GM21786 (cell line): ENCODE data around the gene MAP2K5.

Experiments used
- ATAC-seq: cut with Tn5 transposase; IDR thresholded peaks from one replicate; pipeline ENCODE4 v1.9.1; 2021; ENCODE audit not compliant: unreplicated experiment

The MAP2K5 gene

DNA sequence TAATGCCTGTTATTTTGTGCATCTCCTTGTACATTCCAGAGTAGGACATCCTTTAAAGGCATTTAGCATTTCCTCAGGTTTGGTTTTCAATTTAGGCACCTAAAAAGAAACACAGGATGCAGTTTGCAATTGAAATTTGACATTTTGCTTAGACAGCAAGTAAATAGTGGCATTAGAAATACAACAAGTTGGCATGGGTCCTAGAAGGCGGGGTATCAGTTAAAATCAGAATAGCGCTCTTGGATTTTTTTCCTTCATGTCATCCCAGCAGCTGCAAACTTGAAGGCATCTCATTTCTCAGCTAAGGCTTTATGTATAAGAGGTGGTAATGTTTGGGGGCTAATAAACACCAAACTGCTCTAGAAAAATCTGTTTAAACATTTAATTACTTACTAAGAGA is 235.3 kb downstream of the MAP2K5 start:
- ATAC-seq, result no peak

DNA sequence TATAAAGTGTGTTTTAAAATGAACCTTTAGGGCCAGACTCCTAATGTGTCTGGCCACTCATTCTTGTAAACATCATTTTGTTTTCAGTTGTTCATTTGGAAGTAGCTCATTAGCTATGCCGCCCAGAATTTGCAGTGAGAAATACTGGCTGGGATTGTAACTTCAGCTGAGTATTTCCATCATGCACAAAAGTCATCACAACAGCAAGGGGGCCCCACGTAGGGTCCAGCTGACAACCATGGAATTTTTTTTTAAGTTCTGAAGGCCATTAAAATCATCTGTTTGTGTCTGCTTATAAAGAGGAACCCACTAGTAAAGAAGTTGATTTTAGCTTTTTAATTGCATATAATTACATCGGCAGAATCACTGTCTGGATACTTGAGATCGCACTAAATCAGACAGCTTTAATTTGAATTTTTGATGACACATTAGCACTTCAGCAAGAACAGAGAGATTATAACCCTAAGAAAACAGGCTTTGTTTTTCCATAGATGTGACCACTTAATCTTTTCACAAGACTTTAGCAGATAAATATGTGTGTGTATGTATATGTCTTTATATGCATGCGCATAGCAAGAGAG is 236.6 kb downstream of the MAP2K5 start:
- no peak for ATAC-seq

DNA sequence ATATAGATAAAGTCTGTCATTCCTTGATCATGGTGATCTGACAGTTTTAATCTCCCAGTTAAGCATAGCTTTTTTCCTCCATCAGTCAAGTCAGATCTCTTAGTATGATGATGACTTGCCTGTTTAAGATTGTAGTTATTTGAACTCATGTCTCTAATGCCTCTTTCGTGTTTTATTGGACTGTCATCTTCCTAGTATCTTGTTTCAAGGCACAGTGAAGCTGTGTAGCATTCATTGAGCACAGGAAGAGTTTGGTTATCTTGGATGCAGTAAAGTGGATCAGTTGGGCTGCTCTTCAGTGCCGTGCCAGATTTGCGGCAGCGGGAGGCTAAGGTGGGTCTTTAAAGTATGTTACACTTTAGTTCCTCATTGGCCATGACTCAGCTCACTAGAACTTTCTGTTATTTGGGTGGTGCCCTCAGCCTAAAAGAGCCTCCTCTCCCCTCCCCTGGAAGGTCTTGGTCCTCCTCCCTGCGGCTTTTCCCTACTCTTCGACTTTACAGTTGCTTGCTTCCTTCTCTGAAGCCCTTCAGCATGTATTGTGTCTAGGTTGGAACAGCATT is 237.1 kb downstream of the MAP2K5 start:
- no peak for ATAC-seq

DNA sequence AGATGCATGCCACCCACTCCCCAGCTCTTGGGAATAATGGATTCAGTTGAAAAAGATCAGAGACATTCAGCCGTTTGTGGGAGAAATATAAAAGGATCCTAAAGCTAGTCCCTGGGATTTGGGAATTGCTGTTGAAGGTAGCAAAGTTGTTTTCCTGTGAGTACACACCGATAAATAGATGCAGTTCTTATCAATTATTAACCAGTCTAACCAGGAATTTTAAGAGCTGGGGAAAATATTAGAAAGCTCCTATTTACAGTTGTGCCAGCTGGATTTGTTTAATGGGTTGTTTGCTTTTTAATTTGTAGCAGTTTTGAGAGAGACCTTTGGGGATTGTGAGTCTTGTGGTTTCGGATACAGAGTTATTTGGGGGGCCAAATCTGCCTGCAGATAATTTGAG is 238.6 kb downstream of the MAP2K5 start:
- ATAC-seq, result no peak

DNA sequence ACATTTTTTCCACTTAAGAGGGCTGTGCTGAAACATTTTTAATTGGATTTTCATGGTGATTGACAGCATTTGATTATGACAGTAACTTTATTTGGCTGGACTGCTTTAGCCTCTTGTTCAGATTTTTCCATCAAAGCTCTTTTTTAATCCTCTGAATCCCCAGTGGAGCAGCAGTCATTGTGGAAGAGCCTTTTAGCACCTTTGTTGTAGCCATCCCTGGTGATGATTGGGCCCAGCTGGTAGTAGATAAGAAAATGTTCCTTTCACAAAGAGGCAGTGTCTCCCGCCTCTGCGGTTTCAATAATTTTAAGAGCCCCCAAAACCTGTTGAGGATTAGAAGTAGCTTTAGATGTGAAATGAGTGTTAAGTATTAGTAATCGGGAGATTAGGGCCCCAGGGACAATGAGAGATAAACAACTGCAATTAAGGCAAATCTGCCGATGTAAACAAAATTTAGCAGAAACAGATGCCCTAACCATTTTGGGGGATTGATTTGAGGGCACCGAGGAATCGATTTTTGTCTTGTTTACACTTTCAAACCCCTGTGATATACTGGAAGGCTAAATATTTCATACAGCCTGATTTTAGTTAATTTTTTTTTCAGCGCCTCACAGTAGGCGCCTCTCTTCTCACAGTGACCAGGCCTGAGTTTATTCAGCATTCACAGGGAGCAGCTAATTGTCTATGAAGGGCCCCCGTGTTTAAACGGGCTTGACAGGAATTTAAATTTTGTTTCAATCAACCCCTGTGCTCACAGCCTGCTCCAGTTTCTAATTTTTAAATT is 239.6 kb downstream of the MAP2K5 start:
- no peak for ATAC-seq

DNA sequence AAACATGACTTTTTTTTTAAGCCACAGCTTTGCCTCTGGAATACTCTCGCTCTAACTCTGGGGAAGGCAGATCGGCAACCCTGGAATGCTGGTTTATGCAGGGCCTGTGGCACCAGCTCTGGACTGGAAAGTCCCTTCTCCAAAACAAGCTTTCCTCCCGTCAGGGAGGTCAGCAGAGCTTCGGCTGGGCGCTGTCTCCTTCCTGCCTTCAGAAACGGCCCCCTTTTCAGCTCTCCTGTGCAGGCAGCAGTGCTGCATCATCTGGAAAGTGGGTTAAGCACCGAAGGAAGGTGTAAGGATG is 240.1 kb downstream of the MAP2K5 start:
- no peak for ATAC-seq

DNA sequence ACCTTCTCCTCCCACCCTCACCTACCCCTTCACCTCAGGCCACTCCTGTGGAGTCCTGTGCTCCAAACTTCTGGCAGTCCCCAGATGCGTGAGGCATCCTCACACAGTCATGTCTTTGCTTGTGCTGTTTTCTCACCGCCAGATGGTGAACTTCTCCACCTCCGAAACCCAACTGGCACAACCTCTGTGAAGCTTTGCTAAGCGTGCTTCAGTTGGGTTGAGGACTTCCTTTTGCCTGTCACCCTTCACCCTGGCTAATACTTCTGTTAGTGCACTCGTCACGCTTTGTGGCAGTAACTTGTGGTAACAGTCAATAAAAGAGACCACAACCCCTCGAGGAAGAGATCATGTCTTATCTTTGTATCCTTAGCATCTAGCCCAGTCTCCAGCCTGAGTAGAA is 240.8 kb downstream of the MAP2K5 start:
- no peak for ATAC-seq

DNA sequence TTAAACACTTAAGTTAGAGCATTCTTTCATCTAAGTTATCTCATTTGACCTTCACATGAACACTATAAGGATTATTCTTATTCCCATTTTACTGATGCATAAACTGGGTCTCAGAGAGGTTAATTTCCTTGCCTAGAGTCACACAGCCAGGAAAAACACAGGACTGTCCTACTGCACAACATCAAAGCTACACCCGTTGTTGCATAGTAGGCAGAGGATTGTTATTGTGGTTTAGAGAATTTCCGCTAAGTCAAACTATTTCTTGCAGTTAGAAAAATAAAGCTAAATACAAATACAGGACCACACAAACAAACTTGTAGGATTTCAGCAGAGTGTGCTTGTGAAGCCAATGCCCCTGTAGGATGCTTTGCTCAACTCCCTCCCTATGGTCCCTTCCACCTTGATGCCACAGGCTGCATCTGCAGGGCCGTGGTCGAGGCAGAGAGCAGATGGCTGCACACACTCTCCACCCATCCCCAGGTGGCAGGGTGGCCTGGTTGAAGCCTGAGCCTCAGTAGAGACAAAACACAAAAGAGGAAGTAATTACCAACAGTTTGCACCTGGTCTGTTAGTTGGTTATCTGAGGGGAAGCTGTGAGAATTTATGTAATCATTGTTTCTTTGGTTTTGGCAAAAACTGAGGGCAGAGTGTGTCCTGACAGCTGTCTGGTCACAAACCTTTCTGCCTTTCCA is 241.7 kb downstream of the MAP2K5 start:
- ATAC-seq, result peak; percentile 89

DNA sequence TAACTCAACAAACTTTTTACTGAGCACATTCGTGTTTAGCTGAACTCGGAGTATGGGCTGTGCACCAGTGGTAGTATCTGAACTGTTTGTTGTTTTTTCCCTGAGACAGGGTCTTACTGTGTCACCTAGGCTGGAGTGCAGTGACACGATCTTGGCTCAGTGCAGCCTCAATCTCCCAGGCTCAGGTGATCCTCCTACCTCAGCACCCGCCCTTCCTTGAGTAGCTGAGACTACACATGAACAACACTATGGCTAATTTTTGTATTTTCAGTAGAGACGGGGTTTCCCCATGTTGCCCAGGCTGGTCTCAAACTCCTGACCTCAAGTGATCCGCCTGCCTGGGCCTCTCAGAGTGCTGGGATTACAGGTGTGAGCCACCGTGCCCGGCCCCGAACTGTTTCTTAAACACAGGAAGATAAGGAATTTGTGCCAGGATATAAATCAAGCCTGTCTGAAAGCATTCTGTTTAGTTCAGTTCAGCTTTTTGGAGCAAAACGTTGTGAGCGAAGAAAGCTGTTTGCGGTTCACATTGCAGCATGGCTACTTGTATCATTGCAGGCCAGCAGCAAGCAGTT is 242.4 kb downstream of the MAP2K5 start:
- ATAC-seq, result peak; percentile 17

DNA sequence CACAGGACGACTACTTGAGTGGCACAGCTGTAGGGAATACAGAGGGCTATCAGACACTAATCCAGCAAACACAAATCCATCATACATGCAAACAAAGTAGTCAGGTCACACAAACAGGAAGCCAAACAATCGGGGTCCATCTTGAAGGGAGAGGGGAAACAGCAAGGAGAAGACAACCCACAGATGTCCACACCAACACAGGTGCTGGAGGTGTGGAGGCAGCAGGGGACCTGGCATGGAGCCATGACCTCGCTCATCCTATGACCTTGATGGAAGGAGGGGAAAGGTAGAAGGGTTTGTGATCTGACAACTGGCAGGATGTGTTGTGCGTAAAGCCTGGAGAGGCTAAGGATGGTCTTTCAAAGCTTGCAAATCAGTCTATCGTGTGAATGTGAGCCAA is 242.9 kb downstream of the MAP2K5 start:
- ATAC-seq, result no peak

DNA sequence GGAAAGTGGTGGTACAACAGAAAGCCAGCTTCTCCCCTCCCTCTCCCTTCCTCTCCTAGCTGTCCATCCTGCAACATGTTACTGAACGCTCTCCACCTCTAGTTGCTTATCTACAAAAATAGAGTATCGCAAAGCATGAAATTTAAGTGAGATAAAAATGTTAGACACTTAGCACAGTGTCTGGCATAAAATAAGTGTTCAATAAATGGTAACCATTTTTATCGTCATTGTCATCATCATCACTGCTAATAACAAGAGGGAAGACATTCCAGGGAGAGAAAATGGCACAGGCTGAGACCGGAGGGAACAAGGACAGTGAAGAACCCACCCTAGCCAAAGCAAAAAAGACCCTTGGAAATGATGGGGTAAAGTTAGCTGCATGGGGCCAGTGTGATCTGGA is 244.1 kb downstream of the MAP2K5 start:
- ATAC-seq, result no peak

DNA sequence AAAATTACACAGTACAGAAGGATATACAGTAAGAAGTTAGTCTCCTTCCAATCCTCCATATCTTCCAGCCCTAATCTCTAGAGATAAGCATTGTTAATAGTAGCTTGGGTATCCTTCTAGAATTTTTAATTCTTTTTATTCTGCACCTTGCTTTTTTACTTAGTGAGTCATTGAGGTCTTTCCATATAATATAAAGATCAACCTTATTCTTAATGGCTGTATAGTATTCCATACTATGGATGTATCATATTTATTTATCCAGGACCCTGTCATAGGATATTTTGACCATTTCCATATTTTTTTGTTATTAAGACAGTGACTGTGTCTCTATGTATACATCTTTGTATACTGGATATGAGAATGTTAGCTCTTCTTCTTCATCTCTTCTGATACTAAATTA is 246.5 kb downstream of the MAP2K5 start:
- no peak for ATAC-seq

DNA sequence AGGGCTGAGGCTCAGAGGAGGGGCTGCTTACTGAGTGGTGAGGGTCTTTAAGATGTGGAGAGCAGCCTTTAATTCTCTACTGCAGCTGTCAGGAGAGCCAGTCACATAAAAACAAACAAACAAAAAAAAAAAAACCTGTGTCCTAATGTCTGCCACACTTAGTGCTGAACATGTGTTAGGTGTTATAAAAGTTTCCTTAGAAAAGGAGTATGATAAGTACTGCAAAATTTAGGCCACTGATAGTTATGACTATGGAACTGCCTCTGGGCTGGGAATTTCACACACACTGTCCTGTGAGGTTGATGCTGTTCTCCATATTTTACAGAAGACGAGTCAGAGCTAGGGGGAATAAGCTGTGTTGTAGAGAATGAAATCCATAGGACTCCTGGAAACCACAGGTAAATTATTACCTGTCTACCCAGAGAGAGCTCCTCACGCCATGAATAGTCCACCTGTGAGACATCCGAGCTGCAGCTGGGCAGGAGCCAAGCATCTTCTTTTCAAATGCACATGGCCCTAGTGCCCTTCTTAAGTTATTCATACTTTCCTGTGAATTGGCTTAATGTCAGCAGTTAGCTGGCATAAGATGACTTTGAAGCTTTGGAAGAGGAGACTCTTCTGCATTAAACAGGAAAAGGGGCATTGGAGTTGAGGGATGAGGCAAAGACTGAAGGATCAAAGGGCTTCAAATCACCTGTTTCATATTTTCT is 248.3 kb downstream of the MAP2K5 start:
- ATAC-seq, result no peak

DNA sequence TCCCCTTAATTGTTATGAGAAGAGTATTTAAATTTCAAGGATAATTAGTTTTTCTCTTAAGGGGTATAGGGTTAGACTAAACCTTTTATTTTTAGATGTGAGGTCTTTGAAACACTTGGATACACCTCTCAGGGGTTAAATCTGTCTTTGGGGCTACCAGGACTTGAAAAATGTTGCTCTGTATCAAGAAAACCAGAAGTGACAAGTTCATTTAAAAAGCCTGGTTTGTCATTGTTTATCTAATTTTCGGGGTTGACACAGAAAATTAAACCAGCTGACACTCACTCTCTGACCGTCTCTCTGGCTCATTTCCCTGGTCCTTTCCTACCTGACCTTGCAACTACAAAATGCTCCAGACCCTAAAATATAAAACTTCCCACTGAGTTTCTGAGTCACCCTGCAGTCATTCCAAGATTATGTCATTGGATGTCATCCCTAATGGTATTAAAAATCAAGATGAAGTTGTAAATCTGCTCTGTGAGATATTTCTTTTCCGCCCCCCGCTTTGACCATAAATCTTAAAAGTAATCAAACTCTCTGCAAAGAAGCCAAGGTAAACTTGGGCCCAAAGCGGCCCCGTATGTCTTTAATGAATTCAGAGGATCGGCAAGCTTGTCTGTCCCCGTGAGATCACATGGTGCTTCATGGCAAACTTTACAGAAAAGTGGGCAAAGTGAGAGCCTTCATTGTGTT is 249.9 kb downstream of the MAP2K5 start:
- no peak for ATAC-seq

DNA sequence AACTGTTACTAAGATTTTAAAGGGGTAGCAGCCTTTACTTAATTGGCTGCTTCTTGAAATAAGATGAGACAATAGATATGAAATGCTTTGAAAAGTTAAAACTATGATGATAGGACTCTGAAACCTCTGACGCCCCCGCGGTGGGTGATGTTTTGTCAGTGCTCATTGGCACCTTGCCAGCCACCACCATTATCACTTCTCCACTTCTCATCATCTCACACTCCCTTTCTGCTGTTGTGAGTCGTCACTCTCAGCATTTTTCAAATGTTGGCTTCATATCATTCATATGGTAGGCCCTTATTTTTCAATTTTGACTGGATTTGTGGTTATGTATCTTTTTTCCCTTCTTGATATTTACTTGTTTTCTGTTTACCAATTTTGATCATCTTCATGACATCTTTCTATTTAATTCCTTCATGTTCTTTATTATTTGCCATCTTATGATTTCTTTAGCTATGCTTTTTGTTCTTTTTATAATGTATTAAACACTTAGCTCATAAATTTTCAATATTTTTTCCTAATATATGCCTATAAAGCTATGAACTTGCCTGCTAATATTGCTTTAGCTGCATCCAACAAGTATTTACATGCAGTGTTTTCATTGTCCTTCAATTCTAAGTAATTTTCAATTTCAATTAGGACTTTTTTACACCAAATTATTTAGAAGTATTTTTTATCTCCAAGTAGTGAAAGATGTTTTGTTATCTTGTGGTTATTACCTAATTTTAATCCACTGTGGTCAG is 252.5 kb downstream of the MAP2K5 start:
- ATAC-seq, result no peak

DNA sequence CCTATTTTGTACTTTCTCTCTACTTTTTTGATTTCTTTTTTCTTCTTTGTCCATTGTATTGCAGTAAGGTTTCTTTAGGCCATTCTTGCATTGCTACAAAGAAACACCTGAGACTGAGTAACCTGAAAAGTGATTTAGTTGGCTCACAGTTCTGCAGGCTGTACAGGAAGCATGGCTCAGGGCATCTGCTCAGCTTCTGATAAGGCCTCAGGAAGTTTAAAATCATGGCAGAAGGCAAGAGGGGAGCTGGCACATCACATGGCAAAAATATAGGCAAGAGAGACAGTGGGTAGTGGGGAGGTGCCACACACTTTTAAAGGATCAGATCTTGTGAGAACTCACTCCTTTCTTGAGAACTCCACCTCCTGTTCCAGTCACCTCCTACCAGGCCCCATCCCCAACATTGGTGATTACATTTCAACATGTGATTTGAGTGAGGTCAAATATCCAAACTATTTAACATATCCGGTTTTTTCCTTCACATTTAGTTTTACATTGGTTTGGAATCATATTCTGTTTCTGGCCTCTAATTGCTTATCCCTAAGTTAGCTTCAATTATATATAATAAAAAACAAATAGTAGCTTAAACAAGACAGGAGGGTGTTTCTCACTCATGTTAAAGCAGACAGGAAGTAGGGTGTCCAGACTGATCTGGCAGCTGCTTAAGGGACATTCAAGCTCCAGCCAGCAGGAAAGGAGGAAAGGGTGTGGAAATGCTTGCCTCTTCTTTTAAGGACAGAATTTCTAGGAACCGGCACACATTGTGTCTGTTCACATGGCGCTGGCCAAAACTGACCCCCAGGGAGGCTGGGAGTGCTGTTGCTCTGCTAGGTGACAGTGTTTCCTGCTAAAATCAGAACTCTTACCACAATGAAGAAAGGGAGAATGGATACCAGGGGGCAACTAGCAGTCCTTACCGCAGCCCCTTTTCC is 254.0 kb downstream of the MAP2K5 start:
- ATAC-seq, result no peak

DNA sequence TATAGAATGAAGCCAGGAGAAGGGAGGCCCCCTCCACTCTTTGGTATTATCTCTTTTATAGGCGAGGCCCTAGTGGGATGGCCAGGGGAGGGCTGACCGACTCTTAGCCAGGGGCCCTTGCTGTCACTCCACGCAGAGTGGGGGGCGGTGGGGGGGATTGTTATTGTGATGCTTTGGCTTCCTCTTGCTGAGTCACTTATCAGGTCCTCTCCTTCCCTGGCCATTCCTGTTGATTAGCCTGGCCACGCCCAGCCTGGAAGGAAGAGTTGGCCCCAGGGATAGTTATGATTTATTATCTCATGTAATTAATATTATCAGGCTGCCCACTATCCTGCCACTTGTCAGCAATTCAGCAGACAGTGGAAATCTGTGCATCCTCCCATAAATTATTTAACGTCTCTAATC is 257.3 kb downstream of the MAP2K5 start:
- no peak for ATAC-seq

DNA sequence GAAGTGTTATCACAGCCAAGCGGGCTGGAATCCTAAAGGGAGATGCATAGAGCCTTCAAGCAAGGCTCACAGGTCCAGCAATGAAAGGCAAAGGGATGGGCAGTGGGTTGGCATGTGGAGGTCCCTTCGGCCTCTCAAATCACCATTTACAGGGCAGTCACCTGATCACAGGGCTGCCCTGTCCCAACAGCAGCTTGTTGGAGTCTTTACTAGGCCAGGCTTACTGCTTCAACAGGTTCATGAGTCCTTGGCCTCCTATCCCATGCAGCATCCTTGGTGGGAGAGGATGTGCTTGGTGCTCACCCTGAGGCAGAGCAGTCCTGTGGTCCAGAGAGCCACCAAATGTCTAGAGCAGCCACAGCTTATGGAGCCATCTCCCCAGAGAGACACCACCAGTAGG is 258.6 kb downstream of the MAP2K5 start:
- ATAC-seq, result no peak
